Measurements from ENCODE around the gene CACNG4. TPM values are rescaled to one million over a fixed set of nuclear protein-coding genes. Genes with fewer than 3 reads are reported as not detected.

CACNG4 gene
- total and polyA plus RNA-seq, 2 donors from 2014 or later: 0.26 to 0.31 TPM

DNA sequence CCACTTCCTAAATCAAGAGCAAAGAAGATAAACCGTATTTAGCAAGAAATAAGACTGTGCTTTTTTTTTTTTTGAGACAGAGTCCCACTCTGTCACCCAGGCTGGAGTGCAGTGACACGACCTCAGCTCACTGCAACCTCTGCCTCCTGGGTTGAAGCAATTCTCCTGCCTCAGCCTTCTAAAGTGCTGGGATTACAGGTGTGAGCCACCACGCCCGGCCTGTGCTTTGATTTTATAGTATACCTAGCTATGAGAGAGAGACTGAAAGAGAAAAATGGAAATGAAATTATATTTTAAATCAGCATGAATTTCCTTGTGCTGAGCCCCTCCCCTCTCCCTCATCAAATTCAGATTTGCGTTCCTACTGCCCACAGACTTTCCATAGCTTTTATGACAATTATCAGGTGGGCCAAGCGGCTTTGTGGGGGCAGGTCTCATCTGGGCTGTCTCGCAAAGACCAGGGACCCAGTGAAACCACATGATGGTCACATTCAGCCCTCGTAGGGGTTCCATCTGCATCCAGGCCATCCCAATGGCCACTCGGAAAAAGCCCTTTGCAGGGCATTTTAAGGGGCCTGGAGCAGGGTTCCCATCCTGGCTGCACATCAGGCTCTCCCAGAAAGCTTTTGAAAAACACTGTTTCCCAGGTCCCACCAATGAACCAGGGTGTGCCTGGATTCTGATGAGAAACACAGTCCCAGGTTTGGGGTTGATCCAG lies 88.4 kb downstream of the CACNG4 start:
- no peaks in the 10 kb centered on the region for H3K4me1 ChIP-seq (ENCODE audit: control insufficient read depth in 2 of 3, insufficient read depth in 2 of 3, low read depth in 1 of 3, low read length in 3 of 3)
- H3K27me3 ChIP-seq (ENCODE audit: control insufficient read depth, insufficient read depth, low read length): no peaks in the 10 kb centered on the region
- no peak overlapping the region for H3K4me3 ChIP-seq (ENCODE audit: low read length in 3 of 3)
- H3K36me3 ChIP-seq (ENCODE audit: control insufficient read depth in 2 of 3, insufficient read depth in 3 of 3, low read length in 3 of 3): no peaks in the 10 kb centered on the region
- DNase-seq (peak in 1 of 5 donors; percentile 7), FAIRE-seq (no peak)
- no peak for TF ChIP-seq CTCF (IDR thresholded peaks at IDR 0.05; ENCODE audit: borderline replicate concordance, extremely low read depth, insufficient read depth)
- no peak overlapping the region for H3K27ac ChIP-seq (ENCODE audit: low read depth in 2 of 2, low read length in 2 of 2)
- intact Hi-C loops (cut with DNase I): no loop called here
- H3K9me3 ChIP-seq (ENCODE audit: control insufficient read depth in 2 of 3, insufficient read depth in 1 of 3, low read length in 3 of 3): peaks cover 0 to 11% (median 3%) of the 10 kb centered on the region in 3 donors
- H3K9ac ChIP-seq (ENCODE audit: low read length in 3 of 3): no peak overlapping the region

DNA sequence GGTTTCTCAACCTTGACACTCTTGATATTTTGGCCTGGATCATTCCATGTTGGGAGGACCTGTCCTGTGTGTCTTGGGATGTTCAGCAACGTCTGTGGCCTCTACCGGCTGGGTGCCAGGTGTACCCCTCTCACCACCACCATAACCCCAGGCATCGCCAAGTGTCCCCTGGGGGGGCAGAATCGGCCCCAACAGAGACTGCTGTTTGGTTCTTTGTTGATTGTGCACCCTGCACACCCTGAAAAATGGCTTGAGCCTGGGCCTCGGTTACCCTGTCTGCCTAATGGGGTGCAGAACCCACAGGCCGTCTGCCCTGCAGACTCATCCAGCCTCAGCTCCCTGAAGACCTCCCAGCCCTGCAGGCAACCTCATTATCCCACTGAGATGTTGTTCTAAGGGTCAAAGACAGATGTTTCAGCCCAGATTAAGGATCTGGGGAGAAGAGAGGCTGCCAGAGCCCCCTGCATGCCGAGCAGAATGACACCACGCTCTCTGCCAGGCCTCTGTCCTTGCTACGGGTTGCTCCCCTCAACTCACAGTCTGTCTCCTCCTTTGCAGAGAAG lies 89.0 kb downstream of the CACNG4 start:
- intact Hi-C loops (cut with DNase I): no loop called here
- no peak overlapping the region for H3K9ac ChIP-seq (ENCODE audit: low read length in 3 of 3)
- no peaks in the 10 kb centered on the region for H3K36me3 ChIP-seq (ENCODE audit: control insufficient read depth in 2 of 3, insufficient read depth in 3 of 3, low read length in 3 of 3)
- DNase-seq (peak in 1 of 5 donors; percentile 23), FAIRE-seq (no peak)
- no peaks in the 10 kb centered on the region for H3K27me3 ChIP-seq (ENCODE audit: control insufficient read depth, insufficient read depth, low read length)
- H3K4me1 ChIP-seq (ENCODE audit: control insufficient read depth in 2 of 3, insufficient read depth in 2 of 3, low read depth in 1 of 3, low read length in 3 of 3): no peaks in the 10 kb centered on the region
- TF ChIP-seq CTCF (IDR thresholded peaks at IDR 0.05; ENCODE audit: borderline replicate concordance, extremely low read depth, insufficient read depth): no peak
- peaks cover 0 to 9% (median 3%) of the 10 kb centered on the region in 3 donors for H3K9me3 ChIP-seq (ENCODE audit: control insufficient read depth in 2 of 3, insufficient read depth in 1 of 3, low read length in 3 of 3)
- no peak overlapping the region for H3K4me3 ChIP-seq (ENCODE audit: low read length in 3 of 3)
- no peak overlapping the region for H3K27ac ChIP-seq (ENCODE audit: low read depth in 2 of 2, low read length in 2 of 2)

DNA sequence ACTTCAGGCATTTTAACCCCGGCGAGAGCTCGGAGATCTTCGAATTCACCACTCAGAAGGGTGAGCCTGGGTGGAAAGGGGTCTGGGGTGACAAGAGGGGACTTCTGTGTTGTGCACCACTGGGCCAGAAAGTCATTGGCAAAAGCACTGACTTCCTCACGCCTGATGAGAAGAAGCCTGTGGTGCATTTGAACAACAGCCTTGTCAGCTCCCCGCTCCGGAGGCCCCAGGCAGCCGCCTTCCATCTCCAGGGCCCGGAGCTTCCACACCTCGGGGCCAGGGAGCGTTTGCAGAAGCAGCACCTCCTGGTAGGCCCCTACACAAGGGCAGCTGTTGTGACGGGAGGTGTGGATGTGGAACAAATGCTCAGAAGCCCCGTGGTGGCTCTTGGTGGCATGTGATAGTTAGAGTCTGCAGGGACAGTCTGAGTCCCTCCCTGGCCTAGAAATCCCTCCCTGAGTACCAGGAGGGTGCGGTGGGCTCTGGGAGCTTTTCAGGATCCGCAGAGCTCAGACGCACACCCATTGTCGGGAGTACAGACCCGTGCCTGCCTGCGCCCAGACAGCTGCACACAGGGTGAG lies 89.6 kb downstream of the CACNG4 start:
- DNase-seq: peak in 2 of 5 donors; percentile 10 to 13
- H3K4me3 ChIP-seq (ENCODE audit: low read length in 3 of 3): no peak overlapping the region

More for the DNA sequence above, 89.6 kb downstream of the CACNG4 start:
- H3K27ac ChIP-seq (ENCODE audit: low read depth in 2 of 2, low read length in 2 of 2): no peak overlapping the region
- no peak for FAIRE-seq
- no peak overlapping the region for H3K9ac ChIP-seq (ENCODE audit: low read length in 3 of 3)
- H3K36me3 ChIP-seq (ENCODE audit: control insufficient read depth in 2 of 3, insufficient read depth in 3 of 3, low read length in 3 of 3): no peaks in the 10 kb centered on the region
- H3K9me3 ChIP-seq (ENCODE audit: control insufficient read depth in 2 of 3, insufficient read depth in 1 of 3, low read length in 3 of 3): peaks cover 0 to 3% (median 3%) of the 10 kb centered on the region in 3 donors
- no peaks in the 10 kb centered on the region for H3K4me1 ChIP-seq (ENCODE audit: control insufficient read depth in 2 of 3, insufficient read depth in 2 of 3, low read depth in 1 of 3, low read length in 3 of 3)
- intact Hi-C loops (cut with DNase I): no loop called here
- no peak for TF ChIP-seq CTCF (IDR thresholded peaks at IDR 0.05; ENCODE audit: borderline replicate concordance, extremely low read depth, insufficient read depth)
- H3K27me3 ChIP-seq (ENCODE audit: control insufficient read depth, insufficient read depth, low read length): no peaks in the 10 kb centered on the region
